RPMI7951 (cell line): Measurements from ENCODE around the gene LPA. TPM values are rescaled to one million over a fixed set of nuclear protein-coding genes. Genes with fewer than 3 reads are reported as not detected.
"Not testable (repeated sequence)": the region's sequence is repeated elsewhere in the genome, so short reads cannot be mapped to it uniquely, and the experiment has no call there.

ENCODE experiments used
- DNase-seq: peaks from one replicate; pipeline ENCODE4 v3.0.0-alpha.2; 2012; ENCODE audit warnings: low read depth
- total RNA-seq: library from RNA; depleted of rRNA; stranded (reverse); fragments of >200 nt; shearing (Covaris generic); gene quantifications from 2 replicates; pipeline ENCODE4 v1.2.3, GENCODE V29; 2014

LPA gene
- total RNA-seq, 1 experiment from 2014 or later: not detected

- peak; percentile 6 for DNase-seq
Measured at GRCh38 chr6:160667639-160668481, 3.8 kb upstream of the LPA start.

- DNase-seq: no peak
Measured at GRCh38 chr6:160662842-160663241, 1.2 kb downstream of the LPA start.

GRCh38 chr6:160662429-160662828 lies 1.6 kb downstream of the LPA start:
- DNase-seq: no peak

- DNase-seq: no peak
Measured at GRCh38 chr6:160661216-160661615, 2.9 kb downstream of the LPA start.

- no peak for DNase-seq
Measured at GRCh38 chr6:160659562-160659961, 4.5 kb downstream of the LPA start.

DNA sequence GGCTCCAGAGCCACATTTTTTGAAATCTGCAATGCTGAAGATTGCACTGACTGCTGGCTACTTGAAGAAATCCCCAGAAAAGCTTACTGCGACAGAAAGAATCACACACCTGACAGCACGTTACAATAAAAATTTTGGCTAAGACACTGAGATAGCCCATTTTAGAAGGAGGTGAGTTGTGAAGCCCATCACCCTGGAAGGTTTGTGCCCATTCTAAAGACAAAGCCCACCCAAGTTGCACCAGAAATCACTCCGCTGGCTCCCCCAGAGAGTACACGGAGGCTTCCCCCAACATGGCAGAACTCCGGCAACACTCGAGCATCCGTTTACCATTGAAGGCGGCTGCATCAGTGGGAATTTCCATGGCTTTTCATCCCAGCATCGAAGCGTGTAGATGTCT lies 29.4 kb downstream of the LPA start:
- no peak for DNase-seq

GRCh38 chr6:160595838-160596832 lies 67.9 kb downstream of the LPA start:
- peak; percentile 2 for DNase-seq

GRCh38 chr6:160595297-160595696 lies 68.8 kb downstream of the LPA start:
- not testable (repeated sequence) for DNase-seq

DNA sequence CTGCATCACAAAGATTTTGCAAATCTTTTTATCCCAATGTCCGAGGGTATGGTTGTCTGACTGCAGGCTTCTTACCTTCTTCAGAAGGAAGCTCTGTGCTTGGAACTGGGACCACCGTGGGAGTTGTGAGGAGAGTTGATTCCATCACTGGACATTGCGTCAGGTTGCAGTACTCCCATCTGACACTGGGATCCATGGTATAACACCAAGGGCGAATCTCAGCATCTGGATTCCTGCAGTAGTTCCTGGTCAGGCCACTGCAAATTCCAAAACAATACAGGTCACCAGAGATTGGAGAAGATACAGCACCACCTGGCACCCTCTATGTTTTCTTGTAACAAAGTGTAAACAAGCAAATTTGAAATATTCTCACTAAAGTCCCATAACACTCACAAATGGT lies 77.7 kb downstream of the LPA start:
- no peak for DNase-seq

GRCh38 chr6:160583794-160584193 lies 80.3 kb downstream of the LPA start:
- no peak for DNase-seq

GRCh38 chr6:160581406-160581805 lies 82.7 kb downstream of the LPA start:
- DNase-seq: no peak

- DNase-seq: not testable (repeated sequence)
Measured at GRCh38 chr6:160578515-160578914, 85.6 kb downstream of the LPA start.

DNA sequence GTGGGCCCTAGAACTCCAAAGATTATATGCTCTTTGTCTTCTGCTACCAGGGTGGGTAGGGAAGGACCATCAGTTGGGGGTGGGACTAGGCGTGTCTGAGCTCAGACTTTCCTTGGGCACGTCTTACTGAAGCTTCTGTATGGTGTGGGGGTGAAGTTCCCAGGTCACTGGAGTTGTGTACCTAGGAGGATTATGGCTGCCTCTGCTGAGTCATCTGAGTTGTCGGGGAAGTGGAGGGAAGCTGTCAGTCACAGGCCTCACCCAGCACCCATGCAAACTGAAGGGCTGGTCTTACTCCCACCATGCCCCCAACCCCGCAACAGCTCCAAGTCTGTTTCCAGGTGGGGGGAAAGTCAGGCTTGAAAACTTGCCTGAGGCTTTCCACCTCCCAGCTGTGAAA lies 90.1 kb downstream of the LPA start:
- no peak for DNase-seq

GRCh38 chr6:160571201-160571600 lies 92.9 kb downstream of the LPA start:
- not testable (repeated sequence) for DNase-seq

- no peak for DNase-seq
Measured at GRCh38 chr6:160544802-160545201, 119.3 kb downstream of the LPA start.

DNA sequence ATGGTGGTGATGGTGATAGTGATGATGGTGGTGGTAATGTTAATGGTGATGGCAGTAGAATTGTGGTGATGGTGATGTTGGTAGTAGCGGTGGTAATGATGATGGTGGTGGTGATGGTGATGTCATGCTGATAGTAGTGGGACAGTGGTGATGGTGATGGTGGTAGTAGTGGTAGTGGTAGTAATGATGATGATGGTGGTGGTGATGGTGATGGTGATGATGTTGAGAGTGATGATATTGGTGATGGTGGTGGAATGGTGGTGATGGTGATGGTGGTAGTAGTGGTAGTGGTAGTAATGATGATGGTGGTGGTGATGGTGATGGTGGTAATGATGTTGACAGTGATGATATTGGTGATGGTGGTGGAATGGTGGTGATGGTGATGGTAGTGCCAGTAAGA lies 128.8 kb downstream of the LPA start:
- no peak for DNase-seq

DNA sequence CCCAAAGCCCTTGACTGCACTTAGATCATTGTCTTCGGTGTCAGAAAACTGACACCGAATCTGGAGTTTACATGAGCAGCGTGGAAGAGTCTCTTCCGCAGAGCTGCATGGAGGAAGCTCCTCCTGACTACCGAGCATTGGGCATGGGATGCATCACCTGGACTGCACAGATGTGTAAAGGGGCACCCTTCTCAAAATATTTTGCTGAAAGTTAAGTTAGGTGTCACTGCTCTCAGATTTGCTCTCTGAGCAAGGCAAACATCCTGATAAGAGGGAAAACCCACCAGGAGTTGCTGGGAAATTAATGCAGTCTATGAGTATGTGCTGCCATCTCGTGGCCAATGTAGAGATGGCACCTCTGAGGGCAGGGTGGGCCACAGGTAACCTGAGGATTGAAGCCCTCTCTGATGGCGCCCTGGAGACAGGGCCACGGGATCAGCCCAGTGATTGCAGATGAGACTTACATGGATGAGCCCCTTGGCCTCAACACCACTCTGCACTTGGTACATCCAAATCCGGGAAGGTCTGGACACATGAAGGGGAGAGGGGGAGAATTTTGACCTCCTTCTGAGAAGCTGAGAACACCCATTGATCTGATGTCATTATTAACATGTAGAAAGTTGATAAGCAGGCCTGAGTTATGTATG lies 129.9 kb downstream of the LPA start:
- peak; percentile 58 for DNase-seq

DNA sequence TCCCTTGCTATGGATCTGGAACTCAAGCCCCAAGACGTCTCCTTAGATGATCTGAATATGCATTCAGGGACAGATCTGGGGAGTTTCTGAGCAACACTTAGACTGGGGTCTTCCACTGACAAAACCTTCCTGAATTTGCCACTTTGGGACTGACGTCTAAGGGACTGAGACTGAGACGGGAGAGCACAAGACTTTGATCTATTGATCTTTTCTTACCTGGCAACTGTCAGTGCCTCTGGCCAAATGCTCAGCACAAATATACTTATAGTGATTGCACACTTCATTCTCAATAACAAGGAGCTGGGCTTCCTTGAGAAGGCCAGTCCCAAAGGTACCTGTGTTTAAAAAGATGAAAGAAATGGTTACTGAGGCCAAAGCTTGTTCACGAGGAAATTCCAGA lies 131.8 kb downstream of the LPA start:
- no peak for DNase-seq

DNA sequence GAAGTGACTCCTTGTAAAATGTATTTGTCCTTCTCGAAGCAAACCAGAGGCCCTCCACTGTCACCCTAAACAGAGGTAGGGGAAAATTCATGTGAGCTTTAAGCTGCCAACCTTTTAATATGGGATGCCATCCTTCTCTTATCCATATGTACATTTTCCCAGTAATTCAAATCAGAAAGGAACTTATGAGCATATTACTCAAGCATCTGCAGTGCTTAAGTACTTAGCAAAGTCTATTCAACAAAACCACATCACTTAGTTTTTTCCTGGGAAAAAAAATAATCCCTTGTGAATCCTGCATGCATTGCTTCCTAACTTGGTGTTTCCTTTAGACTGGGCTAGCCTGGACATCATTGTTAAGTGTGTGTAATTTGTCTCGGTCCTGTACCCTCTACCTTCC lies 132.2 kb downstream of the LPA start:
- DNase-seq: no peak

GRCh38 chr6:160529524-160529923 lies 134.6 kb downstream of the LPA start:
- DNase-seq: not testable (repeated sequence)

- no peak for DNase-seq
Measured at GRCh38 chr6:160523223-160523622, 140.9 kb downstream of the LPA start.
